ENCODE measurements around the gene CTNNA1.
"Not testable (repeated sequence)": the region's sequence is repeated elsewhere in the genome, so short reads cannot be mapped to it uniquely, and the experiment has no call there.

The CTNNA1 gene, protein sequence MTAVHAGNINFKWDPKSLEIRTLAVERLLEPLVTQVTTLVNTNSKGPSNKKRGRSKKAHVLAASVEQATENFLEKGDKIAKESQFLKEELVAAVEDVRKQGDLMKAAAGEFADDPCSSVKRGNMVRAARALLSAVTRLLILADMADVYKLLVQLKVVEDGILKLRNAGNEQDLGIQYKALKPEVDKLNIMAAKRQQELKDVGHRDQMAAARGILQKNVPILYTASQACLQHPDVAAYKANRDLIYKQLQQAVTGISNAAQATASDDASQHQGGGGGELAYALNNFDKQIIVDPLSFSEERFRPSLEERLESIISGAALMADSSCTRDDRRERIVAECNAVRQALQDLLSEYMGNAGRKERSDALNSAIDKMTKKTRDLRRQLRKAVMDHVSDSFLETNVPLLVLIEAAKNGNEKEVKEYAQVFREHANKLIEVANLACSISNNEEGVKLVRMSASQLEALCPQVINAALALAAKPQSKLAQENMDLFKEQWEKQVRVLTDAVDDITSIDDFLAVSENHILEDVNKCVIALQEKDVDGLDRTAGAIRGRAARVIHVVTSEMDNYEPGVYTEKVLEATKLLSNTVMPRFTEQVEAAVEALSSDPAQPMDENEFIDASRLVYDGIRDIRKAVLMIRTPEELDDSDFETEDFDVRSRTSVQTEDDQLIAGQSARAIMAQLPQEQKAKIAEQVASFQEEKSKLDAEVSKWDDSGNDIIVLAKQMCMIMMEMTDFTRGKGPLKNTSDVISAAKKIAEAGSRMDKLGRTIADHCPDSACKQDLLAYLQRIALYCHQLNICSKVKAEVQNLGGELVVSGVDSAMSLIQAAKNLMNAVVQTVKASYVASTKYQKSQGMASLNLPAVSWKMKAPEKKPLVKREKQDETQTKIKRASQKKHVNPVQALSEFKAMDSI

DNA sequence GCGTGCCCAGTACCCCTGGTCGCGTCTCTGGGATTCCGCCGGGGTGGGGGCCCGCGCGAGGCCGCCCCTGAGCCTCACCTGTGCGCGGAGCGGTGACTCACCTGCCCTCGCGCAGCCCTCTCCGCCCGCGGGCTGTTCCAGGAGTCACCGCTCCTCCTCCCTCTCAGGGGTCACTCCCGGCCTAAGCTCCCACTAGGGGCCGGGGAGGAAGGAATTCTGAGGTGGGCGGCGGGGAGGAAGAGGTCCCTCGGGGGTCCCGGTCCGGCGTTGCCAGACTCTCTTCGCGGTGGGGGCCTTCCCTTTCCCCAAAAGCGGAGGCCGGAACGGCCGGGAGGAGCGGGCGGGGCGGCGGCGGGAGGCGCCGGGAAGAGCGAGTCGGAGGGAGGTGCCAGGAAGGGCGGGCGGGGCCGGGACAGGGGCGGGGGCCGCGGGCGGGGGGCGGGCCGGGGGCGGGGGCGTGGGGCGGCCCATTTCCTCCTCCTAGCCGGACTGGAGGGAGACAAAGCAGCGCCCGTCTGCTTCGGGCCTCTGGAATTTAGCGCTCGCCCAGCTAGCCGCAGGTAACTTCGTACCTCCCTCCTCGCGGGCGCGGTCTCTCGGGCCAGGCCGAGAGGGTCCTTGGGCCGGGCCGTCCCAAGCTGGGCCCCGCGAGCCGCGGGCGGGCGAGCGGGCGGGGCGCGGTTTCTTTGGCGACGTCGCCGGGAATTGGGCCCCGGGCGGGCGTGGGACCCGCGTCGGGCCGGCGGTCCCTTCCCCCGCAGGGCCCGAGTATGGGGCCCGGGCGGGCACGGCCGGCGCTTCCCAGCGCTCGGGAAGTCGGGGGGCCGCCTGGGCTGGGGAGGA, at the start of gene CTNNA1:
TSS of gene CTNNA1 (plus strand) at position 475 of the 843 bp plus-strand sequence. CDS start 28,500 bp downstream, outside the sequence.
- peak; percentile 79 for DNase-seq (ENCODE audit: low spot score)

DNA sequence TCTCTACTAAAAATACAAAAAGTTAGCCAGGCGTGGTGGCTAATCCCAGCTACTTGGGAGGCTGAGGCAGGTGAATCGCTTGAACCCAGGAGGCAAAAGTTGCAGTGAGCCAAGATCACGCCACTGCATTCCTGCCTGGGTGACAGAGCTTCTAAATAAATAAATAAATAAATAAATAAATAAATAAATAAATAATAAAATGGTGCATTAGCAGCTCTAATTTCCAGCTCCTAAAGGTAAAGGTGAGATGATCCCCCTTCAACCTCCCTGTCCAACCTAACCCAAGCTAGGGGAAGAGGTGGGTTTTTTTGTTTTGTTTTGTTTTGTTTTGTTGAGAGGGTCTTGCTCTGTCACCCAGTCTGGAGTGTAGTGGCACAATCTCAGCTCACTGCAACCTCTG, 49.4 kb upstream of the CTNNA1 start:
- DNase-seq (ENCODE audit: low spot score): not testable (repeated sequence)

DNA sequence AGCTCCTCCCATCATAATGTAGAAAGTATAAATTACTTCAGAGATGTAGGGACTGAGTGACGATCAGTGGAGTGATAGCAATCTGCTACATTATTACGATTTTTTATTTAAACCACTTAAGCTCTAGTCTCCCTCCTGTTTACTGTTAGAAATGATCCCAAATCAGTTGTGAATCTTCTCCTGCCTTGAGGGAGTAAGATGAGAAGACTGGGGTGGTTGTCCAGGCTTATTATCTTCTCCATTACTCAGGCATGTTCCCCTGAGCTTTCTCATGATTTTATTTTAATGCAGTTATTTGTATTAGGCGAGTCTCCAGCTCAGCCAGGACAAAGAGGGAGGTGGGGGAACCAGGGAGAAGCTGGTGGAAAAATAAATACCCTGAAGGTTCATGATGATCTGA, 48.2 kb upstream of the CTNNA1 start:
- no peak for DNase-seq (ENCODE audit: low spot score)

DNA sequence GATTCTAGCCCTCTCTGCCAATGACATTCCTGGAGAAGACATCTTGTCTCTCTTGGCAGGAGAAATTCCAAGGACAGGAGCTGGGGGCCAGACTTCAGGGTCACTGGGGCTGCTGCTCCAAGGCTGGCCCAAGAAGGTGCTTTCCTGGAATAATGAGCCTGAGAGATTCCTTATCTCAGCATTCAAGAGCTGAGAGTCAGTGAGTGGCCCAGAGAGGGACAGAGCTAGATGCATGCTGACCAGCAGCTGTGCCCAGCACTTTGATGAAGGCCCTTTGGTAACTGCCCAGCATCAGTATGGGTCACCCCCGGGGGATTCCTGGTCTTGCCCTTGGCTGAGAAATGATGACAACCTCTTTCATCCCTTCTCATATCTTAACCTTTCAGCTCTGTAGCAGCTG, 47.7 kb upstream of the CTNNA1 start:
- no peak for DNase-seq (ENCODE audit: low spot score)

DNA sequence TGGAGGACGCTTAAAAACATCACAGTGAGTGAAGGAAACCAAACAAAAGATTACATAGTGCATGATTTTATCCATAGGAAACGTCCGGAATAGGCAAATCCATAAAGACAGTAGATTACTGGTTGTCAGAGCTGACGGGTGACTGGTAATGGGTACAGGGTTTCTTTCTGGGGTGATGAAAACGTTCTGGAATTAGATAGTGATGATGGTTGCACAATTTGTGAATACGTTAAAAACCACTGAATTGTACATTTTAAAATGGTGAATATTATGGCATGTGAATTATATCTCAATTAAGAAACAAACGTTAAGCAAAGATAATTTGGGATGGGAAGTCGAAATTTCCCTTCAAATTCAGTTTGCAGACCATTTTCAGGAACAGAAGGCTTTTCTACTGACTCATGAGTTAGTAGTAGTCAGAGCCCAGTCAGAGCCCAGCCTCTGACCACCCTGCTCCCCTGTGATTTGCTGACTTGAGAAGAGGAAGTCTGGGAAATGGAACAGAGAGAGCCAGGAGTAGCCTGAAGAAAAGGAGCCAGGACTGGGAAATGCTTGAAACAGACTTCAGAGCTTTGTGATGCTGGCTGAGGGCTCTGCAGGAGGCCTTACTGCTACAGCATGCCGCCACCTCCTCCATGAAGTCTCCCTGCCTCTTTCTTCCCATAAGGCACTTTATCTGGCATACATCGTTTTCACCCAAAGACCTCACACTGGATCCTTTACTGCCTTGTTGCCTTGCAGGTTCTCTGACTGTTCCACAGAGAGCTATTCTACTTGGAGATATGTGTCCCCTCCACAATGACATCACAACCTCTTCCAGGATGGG, 46.4 kb upstream of the CTNNA1 start:
- DNase-seq (ENCODE audit: low spot score): no peak

DNA sequence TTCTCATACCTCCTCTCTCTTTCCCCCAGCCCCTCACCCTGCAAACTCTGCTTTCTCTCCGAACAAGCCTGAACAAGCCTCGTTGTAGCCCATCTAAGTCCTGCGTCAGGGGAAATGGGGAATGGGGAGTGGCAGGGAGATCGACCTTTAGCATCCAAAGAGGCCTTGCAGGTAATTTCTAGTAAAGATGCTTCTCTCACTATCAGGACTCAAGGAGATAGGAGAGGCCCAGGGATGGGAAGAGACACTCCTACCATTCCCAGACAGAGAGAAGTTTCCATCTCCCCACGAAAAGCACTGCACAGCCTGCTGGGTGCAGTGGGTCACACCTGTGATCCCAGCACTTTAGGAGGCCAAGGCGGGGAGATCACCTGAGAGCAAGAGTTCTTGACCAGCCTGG, 44.4 kb upstream of the CTNNA1 start:
- no peak for DNase-seq (ENCODE audit: low spot score)

DNA sequence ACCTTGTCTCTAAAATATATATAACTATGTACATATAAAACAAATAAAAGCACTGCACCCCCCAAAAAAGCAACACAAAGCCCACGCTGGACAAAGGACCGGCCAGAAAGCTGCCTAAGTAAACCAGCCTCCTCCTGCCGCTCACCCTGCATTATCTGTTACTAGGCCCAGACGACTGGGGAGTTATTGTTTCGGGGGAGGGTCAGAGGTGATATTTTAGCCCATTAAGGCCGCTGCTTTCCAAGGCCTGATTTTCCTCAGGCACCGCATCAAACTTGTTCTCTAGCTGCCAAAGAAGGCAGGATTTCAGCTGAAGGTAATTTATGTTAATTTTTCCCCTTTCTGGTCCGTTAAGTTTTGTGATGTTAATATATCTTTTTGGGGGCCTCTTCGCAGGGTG, 44.0 kb upstream of the CTNNA1 start:
- DNase-seq (ENCODE audit: low spot score): no peak

DNA sequence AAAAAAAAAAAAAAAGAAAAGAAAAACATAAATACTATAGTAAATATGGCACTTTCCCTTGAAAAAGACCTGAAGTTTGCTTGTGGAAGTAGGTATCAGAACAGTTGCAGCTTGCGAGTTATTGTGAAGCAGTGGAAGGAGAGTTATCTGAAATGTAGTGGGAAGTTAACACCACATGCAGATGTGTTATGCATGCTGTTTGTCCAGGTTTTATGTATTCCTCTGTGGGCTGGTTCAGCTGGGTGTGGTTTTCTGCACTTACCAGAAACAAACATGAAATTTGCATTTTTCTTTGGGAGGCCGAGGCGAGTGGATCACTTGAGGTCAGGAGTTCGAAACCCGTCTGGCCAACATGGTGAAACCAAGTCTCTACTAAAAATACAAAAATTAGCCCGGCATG, 42.1 kb upstream of the CTNNA1 start:
- DNase-seq (ENCODE audit: low spot score): no peak

DNA sequence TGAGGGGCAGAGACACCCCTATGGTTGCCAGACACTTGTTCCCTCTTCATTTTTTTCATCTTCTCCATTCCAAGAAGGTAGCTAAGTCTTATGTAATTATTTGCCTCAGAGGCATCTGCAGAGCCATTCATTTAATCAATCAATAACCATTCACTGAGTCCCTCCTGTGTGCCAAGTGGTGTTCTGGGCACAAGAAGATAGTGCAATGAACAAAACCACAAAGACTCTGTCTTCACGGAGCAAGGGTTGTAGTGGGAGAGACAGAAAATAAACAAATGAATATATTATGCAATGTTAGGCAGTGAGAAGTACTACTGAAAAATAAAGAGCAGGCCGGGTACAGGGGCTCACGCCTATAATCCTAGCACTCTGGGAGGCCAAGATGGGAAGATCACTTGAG, 41.4 kb upstream of the CTNNA1 start:
- no peak for DNase-seq (ENCODE audit: low spot score)

DNA sequence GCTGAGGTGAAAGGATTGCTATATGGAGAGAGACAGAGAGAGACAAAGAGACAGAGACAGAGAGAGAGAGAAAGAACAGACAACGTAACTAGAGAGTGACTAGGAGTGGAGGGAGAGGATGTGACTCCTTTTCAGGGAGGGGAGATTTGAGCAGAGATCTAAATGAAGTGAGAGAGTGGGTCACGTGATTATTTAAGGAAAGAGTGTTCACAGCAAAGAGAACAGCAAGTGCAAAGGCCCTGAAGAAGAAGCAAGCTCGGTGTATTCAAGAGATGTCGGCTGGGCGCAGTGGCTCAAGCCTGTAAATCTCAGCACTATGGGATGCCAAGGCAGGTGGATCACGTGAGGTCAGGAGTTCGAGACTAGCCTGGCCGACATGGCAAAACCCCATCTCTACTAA, 40.9 kb upstream of the CTNNA1 start:
- no peak for DNase-seq (ENCODE audit: low spot score)

DNA sequence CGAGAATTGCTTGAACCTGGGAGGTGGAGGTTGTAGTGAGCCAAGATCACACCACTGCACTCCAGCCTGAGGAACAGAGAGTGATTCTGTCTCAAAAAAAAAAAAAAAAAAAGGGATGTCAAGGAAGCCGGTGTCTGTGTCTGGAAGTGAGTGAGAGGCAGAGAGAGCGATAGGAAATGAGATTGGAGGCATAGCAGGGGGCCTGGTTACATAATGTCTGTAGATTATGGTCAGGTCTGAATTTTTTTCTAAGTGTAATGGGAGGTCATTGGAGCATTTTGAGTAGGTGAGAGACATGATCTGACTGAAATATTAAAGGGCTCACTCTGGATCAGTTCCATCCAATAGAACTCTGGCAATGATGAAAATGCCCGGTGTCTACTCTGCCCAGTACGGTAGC, 40.4 kb upstream of the CTNNA1 start:
- no peak for DNase-seq (ENCODE audit: low spot score)

DNA sequence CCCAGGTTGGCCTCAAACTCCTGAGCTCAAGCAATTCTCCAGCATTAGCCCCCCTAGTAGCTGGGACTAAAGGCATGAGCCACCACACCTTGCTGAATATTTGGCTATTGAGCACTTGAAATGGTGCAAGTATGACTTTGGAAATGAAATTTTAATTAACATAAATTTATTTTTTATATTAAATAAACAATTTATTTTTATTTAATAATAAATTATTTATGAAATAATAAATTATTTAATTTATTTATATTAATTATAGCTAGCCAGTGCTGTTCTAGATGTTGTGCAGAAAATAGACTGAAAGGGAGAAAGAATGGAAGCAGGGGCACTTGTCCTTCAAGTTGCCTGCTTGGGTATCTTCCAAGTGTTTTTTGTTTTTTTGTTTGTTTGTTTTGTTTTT, 40.0 kb upstream of the CTNNA1 start:
- no peak for DNase-seq (ENCODE audit: low spot score)

DNA sequence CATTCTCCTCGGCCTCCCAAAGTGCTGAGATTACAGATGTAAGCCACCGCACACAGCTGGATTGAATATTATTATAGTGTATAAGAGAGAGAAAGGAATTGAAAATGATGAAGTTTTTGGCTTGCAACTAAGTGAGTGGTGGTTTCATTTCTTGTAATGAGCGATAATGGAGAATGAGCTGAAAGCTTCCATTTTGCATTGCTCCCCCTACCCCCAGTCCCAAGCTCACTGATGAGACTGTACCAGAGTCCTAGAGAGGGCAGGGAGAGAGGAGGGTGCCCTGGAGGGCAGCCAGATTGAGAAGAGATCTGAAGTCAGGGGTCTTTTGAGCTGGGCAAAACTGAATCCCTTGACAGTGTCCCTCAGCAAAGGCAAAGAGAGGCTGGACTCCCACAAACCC, 38.5 kb upstream of the CTNNA1 start:
- DNase-seq (ENCODE audit: low spot score): no peak

DNA sequence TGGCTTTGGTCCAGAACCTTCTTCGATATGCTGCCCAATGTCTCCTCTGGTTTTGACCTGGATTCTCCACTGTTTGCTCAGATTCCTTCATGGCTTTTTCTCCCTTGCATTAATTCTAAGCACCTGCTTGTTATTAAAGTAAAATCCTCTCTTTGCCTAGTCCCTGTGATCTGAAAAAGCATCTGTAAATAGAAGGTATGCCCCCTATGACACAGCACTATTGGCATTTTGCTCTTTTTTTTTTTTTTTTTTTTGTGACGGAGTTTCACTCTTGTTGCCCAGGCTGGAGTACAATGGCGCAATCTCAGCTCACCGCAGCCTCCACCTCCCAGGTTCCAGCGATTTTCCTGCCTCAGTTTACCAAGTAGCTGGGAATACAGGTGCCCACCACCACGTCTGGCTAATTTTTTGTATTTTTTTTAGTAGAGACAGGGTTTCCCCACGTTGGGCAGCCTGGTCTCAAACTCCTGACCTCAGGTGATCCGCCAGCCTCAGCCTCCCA, 37.2 kb upstream of the CTNNA1 start:
- DNase-seq (ENCODE audit: low spot score): not testable (repeated sequence)

DNA sequence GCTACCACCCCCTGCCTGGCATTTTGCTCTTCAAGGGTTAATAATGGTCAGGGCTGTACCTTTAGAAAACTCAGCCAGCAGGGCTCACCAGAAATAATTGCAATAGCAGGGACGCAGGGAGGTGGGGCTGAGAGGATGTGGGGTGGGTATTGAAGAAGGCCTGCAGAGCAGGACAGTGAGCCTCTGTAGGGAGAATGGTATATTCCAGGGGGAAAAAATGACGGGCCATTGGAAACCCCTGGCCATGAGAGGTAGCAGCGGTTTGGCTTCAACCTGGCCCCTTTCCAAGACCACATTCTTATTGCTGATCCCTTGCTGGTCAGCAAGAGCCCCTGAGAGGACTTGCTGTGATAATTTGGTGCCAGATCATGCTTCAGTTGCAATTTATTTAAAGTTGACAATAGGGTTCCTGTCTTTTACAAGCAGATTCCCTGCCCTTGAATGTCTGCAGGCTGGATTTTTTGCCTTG, 36.7 kb upstream of the CTNNA1 start:
- no peak for DNase-seq (ENCODE audit: low spot score)

DNA sequence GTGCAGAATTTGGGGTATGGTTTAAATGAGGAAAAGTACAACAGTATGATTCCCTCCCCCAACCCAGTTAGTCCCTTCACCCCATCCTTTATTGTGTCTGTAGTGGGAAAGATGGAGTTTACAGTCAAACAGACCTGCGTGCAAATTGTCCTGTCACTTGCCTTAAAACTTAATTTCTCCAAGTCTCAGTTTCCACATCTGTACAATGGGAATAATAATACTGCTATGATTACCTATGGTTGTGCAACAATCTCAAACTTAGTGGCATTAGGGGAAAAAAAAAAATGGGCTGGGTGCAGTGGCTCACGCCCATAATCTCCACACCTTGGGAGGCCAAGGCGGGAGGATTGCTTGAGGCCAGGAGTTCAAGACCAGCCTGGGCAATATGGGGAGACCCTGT, 35.8 kb upstream of the CTNNA1 start:
- no peak for DNase-seq (ENCODE audit: low spot score)

DNA sequence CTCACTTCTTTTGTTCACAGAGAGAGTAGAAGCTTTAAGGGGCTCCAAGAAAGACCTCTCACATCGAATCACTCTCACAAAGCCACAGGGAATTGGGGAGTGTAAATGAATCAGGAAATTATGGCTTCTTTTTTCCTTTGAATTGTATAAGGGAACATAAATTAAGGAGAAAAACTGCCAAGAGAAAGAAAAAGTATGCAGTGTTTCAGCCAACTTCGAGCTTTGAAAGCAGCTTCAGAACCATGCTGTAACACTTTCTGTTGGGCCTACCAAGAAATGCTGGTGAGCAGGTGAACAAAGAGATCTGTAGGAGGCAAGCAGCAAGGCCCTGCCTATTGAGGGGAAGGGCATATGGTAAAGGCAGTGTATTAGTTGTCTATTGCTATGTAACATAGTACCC, 33.4 kb upstream of the CTNNA1 start:
- no peak for DNase-seq (ENCODE audit: low spot score)

DNA sequence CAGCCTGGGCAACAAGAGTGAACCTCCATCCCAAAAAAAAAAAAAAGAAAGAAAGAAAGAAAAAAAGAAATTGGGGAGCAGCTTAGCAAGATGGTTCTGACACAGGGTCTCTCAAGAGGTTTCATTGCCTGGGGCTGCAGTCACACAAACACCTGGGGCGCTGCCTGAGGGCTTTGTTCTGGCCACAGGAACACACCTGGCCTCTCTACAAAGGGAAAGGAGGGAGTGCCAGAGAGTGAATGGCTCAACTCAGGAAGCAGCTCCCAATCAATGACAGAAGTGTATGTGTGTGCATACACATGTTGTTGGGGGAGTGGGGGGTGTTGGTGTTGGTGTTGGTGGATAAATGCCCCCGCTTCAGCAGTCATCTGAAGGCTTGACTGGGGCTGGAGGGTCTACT, 32.4 kb upstream of the CTNNA1 start:
- DNase-seq (ENCODE audit: low spot score): no peak

DNA sequence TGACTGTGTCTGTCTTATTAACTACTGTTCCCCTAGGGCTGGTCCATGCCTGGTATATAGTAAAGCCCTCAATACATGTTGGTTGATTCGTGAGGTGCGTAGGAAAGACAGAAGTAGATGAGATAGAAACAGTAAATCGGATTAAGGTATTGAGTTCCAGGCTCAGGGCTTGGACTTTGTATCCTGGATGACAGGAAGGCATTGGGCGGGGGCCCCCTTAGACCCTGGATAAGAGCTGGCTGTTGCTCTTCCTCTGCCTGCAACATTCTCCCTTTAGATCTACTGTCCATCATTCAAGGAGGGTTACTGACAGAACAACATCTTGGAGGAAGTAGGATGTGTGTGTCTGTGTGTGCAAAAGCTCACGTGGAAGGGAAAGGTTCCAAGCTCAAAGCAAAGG, 31.2 kb upstream of the CTNNA1 start:
- DNase-seq (ENCODE audit: low spot score): no peak

DNA sequence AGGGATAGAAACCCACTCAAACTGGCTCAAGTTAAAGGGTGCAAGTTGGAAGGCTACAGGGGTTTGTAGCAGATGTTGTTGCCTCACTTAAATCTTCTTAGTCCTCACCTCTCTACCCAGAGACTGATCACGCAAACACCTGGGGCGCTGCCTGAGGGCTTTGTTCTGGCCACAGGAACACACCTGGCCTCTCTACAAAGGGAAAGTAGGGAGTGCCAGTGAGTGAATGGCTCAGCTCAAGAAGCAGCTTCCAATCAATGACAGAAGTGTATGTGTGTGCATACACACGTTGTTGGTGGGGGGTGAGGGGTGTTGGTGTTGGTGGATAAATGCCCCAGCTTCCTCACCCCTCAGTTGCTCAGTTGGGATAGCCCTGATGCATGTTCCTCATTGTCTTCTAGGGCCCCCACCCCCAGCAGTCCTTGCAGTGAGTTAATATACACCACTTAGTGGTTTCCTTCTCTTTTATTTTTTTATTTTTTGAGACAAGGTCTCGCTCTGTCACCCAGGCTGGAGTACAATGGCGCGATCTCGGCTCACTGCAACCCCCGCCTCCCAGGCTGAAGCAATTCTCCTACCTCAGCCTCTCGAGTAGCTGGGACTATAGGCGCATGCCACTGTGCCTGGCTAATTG, 30.6 kb upstream of the CTNNA1 start:
- DNase-seq (ENCODE audit: low spot score): no peak
